NCI-H146 treated with DMSO at 0.1 percent for 48 hours (cell line): ENCODE measurements around the gene F2RL1.
A peak's percentile ranks its signal among the peaks of the same experiment; 100 is the strongest.
"Not testable (repeated sequence)": the region's sequence is repeated elsewhere in the genome, so short reads cannot be mapped to it uniquely, and the experiment has no call there.

ENCODE experiments used
- DNase-seq: peaks from one replicate; lab custom pipeline; 2025; ENCODE audit not compliant: unreplicated experiment; lab: John Stamatoyannopoulos, UW

Gene F2RL1

GRCh38 chr5:76849419-76850291 lies 30.8 kb downstream of the F2RL1 start, which contains the start of gene S100Z:
S100Z (plus strand) TSS chr5:76850014; CDS start chr5:76875360, 25,346 bp downstream.
- DNase-seq, result no peak

DNA sequence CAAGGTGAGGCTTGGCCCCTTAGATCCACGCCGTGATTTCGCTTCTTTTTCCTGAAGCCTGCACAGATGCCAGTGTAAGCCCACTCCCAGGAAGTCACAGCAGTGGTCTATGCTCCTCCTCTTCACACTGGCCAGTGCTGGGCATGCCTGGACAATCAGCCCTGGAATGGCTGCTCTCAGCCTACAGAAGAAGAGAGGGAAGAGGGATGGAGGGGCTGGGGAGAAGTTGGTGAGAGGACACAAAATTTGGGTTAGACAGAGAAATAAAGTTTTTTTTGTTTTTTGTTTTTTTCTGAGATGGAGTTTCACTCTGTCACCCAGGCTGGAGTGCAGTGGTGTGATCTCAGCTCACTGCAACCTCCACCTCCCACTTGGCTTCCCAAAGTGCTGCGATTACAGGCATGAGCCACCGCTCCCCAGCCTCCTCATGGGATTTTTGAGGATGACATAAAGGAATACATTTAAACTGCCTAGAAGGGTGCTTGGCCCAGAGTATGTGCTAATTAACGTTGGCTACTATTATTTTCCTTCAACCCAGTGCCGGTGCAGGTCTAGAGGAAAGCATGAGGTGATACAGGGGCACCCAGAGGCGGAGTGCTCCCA lies 31.8 kb downstream of the F2RL1 start:
- no peak for DNase-seq

GRCh38 chr5:76851728-76852369 lies 33.0 kb downstream of the F2RL1 start:
- DNase-seq, result no peak

GRCh38 chr5:76852772-76853171 lies 33.9 kb downstream of the F2RL1 start:
- no peak for DNase-seq

DNA sequence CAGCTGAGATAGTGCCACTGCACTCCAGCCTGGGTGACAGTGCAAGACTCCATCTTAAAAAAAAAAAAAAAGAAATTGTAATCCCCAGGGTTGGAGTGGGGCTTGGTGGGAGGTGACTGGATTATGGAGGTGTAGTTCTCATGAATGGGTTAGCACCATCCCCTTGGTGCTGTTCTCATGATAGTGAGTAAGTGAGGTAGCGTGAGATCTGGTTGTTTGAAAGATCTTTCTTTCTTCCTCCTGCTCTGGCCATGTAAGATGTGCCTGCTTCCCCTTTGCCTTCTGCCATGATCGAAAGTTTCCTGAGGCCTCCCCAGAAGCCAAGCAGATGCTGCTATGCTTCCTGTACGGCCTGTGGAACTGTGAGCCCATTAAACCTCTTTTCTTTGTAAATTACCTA lies 34.9 kb downstream of the F2RL1 start:
- DNase-seq, result not testable (repeated sequence)

DNA sequence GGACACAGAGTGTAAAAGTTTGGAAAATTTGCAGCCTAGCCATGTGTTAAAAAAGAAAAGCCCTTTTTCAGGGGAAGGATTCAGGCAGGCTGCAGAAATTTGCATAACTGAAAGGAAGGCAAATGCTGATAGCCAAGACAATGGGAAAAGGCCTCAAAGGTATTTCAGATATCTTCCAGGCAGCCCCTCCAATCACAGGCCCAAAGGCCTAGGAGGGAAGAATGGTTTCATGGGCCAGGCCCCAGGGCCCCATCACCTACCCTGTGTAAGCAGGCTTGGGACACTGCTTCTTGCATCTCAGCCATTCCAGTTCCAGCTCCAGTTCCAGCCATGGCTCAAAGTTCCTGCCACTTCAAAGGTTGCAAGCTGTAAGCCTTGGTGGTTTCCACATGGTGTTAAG lies 35.8 kb downstream of the F2RL1 start:
- no peak for DNase-seq

GRCh38 chr5:76855501-76855900 lies 36.7 kb downstream of the F2RL1 start:
- not testable (repeated sequence) for DNase-seq

- DNase-seq, result no peak
Measured at GRCh38 chr5:76855961-76856360, 37.1 kb downstream of the F2RL1 start.

- DNase-seq, result not testable (repeated sequence)
Measured at GRCh38 chr5:76856800-76857199, 38.0 kb downstream of the F2RL1 start.

GRCh38 chr5:76859591-76860247 lies 40.9 kb downstream of the F2RL1 start:
- DNase-seq, result no peak

- no peak for DNase-seq
Measured at GRCh38 chr5:76861612-76862011, 42.8 kb downstream of the F2RL1 start.

GRCh38 chr5:76863001-76863400 lies 44.2 kb downstream of the F2RL1 start:
- no peak for DNase-seq

GRCh38 chr5:76866503-76866902 lies 47.7 kb downstream of the F2RL1 start:
- DNase-seq, result no peak

DNA sequence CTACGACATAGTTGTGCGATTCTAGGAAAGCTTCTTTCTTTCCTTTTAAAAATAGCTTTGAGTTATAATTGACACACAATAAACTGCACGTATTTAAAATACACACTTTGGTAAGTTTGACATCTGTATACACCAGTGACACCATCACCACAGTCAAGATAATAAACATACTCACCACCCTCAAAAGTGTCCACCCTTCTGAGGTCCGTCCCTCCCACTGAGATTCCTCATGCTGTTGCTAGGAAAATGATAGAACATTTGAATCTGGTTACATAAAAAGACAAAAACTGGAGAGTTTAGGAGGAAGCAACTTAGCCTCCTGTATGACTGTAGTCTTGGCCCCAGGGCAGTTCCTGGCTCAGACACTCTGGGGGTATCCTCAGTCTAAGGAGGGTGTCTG lies 48.2 kb downstream of the F2RL1 start:
- DNase-seq, result no peak

- DNase-seq, result peak; percentile 46
Measured at GRCh38 chr5:76867827-76868693, 49.2 kb downstream of the F2RL1 start.

DNA sequence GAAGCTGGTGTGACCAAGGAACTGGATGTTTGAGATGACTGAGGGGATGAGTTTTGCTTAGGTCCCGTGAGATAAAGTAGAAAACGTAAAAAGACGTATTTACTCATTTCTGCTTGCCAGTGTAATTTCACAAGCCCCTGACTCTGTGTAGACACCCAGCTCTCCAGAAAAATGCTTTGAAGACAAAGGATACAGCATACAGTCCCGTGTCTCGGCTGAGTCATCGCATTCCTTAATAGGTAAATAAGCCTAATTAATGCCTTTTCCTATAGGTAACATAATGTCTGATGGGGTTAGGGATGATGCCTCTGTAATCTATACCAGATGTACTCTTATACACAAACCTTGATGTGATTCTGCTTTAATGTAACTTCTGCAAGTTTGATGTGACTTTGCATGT lies 51.2 kb downstream of the F2RL1 start:
- DNase-seq, result no peak

DNA sequence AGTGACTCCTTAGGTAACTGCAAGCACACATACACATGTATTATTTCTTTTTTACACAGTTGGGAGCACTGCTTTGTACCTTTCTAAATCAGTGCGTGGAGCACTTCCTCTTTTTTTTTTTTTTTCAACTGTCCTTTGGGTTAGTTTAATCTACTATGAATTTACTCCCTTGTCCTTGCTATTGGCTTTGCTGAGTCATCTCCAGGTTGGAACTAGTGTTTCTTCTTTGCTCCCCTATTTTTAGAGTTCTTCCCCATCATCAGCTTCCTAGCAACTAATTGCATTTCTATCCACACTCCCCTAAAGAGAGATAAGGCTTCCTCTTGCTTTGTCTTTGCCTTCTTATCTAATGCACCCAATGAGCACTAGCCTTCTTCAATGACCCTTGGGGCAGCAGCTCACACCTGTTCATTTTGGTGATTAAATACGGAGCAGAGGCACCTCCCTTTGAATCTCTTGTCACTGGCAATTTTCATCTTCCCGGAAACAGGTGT lies 55.3 kb downstream of the F2RL1 start:
- DNase-seq, result peak; percentile 81
